GM19467 (cell line): Measurements from ENCODE around the gene PRPF40A.
A peak's percentile ranks its signal among the peaks of the same experiment; 100 is the strongest.
"Not testable (repeated sequence)": the region's sequence is repeated elsewhere in the genome, so short reads cannot be mapped to it uniquely, and the experiment has no call there.

Experiments used
- ATAC-seq: cut with Tn5 transposase; IDR thresholded peaks from one replicate; pipeline ENCODE4 v1.9.1; 2021; ENCODE audit warnings: mild to moderate bottlenecking, moderate library complexity; ENCODE audit not compliant: unreplicated experiment

The PRPF40A gene

GRCh38 chr2:152717228-152718075 is at the start of gene PRPF40A:
TSS of gene PRPF40A (minus strand) at chr2:152717461. CDS start at chr2:152717439, 22 bp downstream.
- ATAC-seq = peak; percentile 70

- ATAC-seq = no peak
Observed at GRCh38 chr2:152766928-152767327, 49.7 kb upstream of the PRPF40A start.

- ATAC-seq = no peak
Observed at GRCh38 chr2:152763651-152764050, 46.4 kb upstream of the PRPF40A start.

GRCh38 chr2:152763208-152763607 is 45.9 kb upstream of the PRPF40A start:
- ATAC-seq = not testable (repeated sequence)

GRCh38 chr2:152762202-152762601 is 44.9 kb upstream of the PRPF40A start:
- no peak for ATAC-seq

GRCh38 chr2:152761214-152761613 is 44.0 kb upstream of the PRPF40A start:
- no peak for ATAC-seq

GRCh38 chr2:152759290-152760072 is 42.2 kb upstream of the PRPF40A start:
- ATAC-seq = no peak

GRCh38 chr2:152755029-152755428 is 37.8 kb upstream of the PRPF40A start:
- ATAC-seq = no peak

- not testable (repeated sequence) for ATAC-seq
Observed at GRCh38 chr2:152747751-152748150, 30.5 kb upstream of the PRPF40A start.

- peak; percentile 53 for ATAC-seq
Observed at GRCh38 chr2:152743002-152743401, 25.7 kb upstream of the PRPF40A start.

- peak; percentile 87 for ATAC-seq
Observed at GRCh38 chr2:152740743-152741328, 23.6 kb upstream of the PRPF40A start.

GRCh38 chr2:152739705-152740104 is 22.4 kb upstream of the PRPF40A start:
- not testable (repeated sequence) for ATAC-seq

- ATAC-seq = no peak
Observed at GRCh38 chr2:152738438-152738837, 21.2 kb upstream of the PRPF40A start.

- ATAC-seq = not testable (repeated sequence)
Observed at GRCh38 chr2:152737509-152737908, 20.2 kb upstream of the PRPF40A start.

- ATAC-seq = peak; percentile 82
Observed at GRCh38 chr2:152730591-152731333, 13.5 kb upstream of the PRPF40A start.

- ATAC-seq = no peak
Observed at GRCh38 chr2:152729844-152730243, 12.6 kb upstream of the PRPF40A start.

- ATAC-seq = no peak
Observed at GRCh38 chr2:152723918-152724317, 6.7 kb upstream of the PRPF40A start.

- not testable (repeated sequence) for ATAC-seq
Observed at GRCh38 chr2:152722639-152723038, 5.4 kb upstream of the PRPF40A start.

- ATAC-seq = no peak
Observed at GRCh38 chr2:152720794-152721193, 3.5 kb upstream of the PRPF40A start.

- peak; percentile 31 for ATAC-seq
Observed at GRCh38 chr2:152718909-152719645, 1.8 kb upstream of the PRPF40A start.
